GM21515 (cell line): ENCODE measurements around the gene VRK3.
"Not testable (repeated sequence)": the region's sequence is repeated elsewhere in the genome, so short reads cannot be mapped to it uniquely, and the experiment has no call there.

Experiments
- ATAC-seq: cut with Tn5 transposase; IDR thresholded peaks from one replicate; pipeline ENCODE4 v1.9.1; 2021; ENCODE audit not compliant: unreplicated experiment

VRK3 gene

DNA sequence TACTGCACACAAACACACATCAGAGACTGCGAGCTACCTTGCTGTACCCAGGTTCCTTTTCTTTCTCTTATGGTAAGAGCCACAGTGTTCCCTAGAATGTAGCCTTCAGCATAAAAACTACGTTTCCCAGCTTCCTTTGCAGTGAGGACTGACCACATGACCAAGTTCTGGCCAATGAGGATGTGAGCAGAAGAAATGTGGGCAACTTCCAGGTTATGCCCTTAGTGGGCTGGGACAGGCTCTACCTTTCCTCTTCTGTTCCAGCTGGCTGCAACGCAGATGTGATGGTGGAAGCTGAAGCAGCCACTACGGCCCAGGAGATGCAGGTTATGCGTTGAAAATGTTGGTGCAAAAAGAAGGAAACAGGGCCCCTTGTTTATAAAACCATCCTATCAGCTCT is 27.5 kb downstream of the VRK3 start:
- ATAC-seq = no peak

DNA sequence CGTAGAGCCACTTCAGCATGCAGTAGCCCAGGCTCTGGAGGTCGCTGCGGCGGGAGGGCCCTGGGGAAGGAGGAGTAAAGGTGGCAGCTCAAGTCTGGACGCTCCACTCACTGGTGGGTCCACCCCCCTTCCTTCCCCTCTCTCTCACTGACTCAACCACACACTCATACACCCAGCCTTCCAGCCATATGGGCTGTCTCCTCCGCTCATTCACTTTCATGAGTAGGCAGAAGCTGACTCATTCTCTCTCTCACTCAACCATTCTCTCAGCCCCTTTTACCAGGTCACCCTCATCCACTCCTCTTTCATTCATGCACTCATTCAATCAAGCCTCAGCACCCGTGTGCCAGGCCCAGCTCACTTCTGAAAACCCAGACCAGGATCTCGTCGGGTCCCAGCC is 36.7 kb downstream of the VRK3 start:
- no peak for ATAC-seq

DNA sequence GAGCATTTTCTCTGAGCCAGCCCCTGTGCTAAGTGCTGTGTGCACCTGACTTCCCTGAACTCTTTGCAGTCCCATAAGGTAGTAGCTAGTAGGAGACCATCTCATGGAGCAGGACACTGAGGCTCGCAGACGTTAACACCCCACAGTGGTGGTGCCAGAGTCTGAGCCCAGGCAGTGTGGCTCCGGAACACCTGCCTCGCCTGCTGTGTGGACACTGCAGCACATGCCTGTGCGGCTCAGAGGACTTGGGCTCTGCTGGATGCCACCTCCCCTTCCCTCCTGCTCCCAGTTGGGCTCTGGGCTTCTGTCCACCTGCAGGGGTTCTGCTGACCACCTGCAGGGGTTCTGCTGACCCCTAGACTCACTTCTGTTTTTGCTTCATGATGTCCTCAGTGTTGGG is 37.2 kb downstream of the VRK3 start:
- ATAC-seq = no peak

DNA sequence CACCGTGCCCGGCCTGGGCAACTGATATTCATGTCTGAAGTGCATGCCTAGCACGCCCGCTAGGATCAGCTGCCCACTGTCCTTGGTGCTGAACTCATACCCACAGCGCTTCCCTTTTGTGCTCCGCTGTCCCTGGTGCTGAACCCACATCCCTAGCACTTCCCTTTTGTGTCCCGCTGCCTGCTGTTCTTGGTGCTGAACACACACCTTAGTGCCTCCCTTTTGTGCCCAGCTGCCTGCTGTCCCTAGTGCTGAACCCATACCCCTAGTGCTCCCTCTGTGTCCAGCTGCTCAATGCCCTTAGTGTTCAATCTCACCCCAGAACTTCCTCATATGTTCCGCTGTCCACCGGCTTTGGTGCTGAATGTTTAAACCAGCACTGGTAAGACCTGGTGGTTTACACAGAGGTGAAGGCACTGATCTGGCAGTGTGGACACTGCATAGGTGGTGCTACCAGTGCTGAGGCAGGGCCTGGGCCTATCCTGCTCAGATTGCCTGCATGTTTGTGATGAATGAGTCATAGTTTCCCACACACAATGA is 37.9 kb downstream of the VRK3 start:
- ATAC-seq = no peak

DNA sequence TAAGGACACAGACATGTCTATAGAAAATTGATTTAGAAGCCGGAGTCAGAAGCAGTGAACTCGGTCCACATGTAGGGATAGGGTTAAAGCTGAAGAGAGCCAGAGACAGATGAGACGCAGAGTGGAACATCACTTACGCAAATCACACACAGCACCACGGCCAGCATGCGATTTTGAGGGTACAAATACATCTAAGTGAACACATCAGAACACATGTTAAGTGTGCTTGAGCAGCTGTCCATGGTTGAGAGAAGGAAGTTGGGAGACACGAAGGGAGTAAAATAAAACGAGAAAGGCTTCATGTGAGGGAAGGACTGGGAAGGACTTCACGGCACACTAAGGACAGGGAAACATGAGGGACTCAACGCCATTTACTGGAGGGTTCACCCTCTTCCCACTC is 38.8 kb downstream of the VRK3 start:
- ATAC-seq = no peak

DNA sequence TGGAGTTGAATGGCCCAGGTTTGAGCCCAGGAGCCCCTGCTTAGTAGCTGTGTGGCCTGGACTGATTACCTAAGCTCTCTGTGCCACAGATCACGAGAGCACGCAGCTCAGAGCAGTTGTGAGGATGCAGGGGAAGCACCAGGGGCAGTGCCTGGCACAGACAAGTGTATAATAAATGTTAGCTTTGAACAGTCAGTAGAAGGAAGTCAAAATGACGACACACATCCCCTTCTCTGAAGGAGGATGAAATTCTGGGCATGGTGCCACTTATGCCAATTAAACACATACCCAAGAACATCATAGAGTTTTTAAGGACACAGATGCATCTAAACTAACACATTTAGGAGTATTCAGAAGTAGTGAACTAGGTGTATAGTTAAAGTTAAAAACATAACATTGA is 39.3 kb downstream of the VRK3 start:
- ATAC-seq = no peak

DNA sequence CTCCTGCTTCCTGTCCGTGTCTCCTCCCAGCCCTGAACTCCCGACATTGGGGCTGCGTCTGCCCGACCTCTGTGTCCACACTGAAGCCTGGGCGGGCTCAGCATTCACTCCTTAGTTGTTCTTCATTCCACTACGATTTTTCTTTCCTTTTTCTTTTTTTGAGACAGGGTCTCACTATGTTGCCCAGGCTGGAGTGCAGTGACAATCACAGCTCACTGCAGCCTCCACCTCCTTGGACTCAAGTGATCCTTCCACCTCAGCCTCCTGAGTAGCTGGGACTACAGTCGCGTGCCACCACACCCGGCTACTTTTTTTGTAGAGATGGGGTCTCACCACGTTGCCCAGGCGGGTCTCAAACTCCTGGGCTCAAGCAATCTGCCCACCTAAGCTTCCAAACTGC is 40.7 kb downstream of the VRK3 start:
- ATAC-seq = no peak

DNA sequence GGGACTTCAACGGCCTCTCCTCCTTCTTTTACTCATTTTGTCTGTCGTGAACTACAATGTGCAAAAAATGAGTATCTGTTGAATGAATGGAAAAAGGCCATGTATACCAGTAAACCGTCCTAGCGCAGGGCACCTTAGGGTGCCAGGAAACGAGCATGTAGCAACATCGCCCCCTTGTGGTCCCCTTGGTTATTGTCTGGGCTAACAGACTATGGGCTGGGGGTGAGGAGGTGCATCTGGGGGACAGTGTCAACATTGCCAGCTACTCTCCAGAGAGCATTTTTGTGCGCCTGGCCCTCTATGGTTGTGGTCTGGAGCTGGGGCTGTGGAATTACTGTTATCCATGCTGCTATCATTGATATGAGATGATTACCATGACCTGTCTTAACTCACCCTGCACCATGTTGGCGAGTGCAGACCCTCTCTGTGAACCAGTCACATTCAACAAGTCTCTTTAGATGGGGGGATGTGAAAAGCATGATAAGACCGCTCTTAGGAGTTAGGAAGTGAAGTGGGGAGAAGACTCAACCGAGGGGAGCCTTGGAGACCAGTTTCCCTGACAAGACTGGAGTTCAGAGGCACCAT is 41.4 kb downstream of the VRK3 start:
- ATAC-seq = no peak

DNA sequence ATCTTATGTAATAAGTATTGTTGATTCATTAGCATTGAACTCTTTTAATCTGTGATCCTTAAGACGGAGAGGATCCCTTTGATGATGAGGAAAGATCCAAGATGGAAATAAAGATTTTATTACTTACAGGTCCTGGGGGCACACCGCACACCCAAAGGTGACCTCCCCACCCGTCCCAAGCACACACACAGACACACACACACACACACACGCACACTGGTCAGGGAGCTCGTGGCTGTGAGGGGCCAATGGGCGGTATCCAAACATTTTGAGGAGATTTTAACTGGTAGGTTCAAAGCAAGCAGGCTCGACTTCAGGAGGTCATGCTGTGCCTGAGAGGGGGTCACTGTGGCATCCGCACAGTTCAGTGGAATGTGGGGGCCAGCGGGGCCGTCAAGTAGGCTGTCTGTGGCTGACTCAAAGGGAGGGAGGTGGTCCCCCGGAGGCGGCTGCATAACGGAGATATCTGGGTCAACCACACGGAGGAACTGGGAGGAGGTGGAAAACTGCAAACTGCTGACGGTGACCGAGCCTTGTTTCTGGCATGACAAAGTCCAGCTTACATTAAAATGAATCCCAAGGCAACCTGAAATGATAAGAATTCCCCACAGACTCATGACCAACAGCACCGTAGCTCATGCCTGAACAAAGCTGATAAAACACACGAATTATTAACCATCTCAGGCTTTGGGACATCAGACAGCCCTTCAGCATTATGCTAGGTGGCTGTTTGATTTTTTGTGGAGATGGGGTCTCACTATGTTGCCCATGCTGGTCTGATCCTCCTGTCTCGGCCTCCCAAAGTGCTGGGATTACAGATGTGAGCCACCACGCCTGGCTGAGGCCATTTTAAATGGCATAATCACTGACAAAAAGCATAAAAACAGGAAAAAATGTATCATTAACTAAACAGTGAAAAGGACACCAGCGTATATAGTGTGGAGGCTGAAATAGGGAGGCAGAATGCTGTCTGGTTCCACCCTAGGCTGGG is 43.3 kb downstream of the VRK3 start:
- no peak for ATAC-seq

DNA sequence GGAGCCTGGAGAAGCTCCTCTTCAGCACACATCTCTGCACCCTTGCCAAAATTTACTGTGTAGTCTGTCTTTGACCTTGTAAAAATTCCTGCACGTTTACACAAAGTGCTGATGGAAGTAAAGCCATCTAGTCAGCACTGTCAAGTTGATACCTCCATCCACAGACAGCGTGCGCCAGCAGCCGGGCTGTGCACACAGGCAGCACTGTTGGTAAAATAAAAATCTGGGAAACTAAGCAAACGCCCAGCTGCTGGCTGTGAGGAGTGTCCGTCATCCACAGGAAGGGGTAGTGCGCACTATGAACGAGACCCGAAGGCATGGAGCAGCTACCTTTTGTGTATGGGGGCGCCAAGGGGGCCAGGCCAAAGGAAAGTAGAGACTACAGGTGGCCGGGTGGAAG is 46.8 kb downstream of the VRK3 start:
- ATAC-seq = no peak

DNA sequence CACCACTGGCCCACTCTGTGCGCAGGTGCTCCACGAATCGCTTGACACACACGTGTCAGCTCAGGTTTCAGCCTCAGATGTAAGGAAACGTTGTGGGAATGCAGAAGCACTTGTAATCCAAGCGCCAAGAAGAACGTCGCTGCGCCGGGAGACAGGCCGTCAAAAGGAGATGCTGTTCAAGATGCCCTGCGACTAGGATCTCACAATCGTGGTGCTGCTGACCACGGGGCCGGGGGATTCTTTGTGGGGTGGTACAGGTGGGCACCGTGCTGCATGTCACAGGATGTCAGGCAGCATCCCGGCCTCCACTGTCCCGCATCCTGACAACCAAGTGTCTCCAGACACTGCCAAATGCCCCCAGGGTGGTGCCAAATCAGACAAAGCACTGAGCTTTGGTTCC is 47.3 kb downstream of the VRK3 start:
- no peak for ATAC-seq

DNA sequence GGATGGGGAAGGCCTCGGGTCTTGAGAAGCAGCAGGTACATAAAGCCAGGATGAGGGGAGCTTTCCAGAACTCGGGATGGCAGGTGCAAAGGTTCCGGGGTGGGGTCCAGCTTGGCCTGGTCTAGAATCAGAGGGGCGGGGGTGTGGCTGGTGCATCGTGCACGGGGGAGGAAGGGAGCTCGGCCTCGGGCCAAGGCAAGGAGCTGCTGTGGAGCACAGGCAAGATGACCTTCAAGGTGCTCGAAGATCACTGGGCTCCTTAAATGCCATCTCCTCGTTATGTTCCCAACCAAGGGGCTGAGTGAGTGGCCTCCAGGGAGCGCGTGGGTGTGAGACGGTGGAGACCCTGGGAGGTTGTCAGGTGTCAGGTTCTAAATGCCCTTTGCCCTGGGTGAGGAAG is 48.1 kb downstream of the VRK3 start:
- ATAC-seq = no peak

DNA sequence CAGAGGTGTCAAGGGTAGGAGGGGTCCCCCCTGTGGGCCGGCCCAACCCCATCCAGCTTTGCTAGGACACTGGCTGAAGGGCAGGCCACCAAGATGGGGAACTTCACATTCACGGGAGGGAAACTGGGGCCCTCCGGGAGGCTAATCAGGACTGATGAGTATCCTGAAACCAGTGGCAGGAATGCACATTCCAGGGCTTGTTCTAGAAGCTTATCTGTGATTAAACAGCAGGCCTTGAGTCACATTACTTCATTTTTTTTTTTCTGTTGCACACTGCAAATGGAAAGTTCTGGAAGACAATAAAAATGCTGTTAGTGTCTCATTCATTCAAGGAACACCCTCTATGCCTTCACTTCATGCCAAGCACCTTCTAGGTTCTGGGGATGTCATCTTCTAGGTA is 48.7 kb downstream of the VRK3 start:
- no peak for ATAC-seq

DNA sequence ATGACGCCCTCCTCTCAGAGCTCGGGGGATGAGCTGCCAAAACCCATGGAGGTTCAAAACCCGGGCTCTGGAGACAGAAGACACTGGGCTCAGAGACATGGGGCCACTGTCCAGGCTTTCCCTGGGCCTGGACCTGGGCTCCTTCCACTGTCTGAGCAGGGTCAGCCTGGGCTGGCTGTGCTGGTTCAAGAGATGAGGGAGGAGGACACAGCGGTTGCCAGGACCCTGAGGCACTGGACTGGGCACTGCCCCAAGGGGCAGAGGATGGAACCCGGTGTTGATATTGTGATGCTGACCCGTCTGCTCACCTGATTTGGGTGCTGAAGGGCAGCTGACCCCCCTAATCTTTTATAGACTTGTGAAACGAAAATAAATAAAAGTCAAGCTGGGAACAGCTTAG is 50.1 kb downstream of the VRK3 start:
- ATAC-seq = no peak

DNA sequence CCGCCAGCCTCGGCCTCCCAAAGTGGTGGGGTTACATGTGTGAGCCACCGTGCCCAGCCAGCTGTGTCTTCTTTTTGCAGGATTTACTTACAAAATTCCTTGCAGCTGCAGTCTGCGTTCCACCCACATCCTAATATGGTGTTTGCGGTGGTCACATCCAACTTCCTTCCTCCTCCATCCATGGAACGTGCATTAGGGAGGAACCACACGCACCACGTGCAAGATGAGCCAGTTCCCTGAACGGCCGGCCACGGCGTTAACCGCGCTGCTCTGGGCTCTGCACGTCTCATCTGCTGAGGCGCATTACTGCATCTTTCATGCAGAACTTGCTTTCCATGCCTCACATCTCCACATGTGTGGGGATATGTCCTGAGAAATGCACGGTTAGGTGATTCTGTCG is 51.2 kb downstream of the VRK3 start:
- no peak for ATAC-seq

DNA sequence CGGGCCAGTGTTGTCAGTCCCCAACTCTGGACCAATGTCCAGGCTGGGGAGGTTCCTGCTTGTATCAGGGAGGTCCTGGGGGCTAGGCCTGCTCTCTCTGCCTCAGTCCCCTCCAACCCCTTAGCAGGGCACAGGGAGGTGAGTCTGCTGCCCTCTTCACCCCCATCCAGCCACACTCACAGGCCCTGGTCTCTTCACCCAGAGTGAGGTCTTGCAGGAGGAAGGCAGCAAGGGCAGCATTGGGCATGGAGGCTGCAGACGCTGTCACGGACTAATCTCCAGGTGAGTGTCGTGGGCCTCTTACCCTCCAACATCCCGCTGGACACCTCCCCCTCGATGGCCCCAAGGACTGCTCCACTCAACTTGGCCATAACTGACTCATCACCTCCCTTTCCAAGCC is 52.3 kb downstream of the VRK3 start:
- ATAC-seq = no peak

DNA sequence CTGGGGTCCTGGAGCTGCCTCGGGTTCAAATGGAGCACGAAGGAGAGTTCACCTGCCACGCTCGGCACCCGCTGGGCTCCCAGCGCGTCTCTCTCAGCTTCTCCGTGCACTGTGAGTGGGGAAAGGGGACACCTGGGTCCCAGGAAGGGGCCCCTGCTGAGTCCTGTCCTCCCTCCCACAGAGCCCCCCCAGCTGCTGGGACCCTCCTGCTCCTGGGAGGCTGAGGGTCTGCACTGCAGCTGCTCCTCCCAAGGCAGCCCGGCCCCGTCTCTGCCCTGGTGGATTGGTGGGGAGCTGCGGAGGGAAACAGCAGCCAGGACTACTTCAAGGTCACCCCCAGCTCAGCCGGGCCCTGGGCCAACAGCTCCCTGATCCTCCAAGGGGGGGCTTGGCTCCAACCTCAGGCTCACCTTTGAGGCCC is 53.2 kb downstream of the VRK3 start:
- no peak for ATAC-seq

DNA sequence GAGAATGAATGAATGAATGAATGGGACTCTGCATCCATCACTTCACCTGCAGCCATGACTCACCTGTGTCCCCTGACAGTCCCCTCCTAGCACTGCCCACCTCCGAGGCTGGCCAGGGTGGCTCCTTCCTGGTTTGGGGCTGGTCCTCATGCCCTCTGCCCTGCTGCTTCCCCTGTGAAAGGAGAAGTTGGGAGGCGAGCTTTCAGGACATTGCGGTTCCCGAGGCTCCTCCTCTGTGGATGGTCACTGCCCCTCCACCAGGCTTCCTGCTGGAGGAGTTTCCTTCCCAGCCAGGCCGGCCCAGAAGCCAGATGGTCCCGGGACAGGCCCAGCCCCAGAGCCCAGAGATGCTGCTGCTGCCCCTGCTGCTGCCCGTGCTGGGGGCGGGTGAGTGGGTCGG is 55.8 kb downstream of the VRK3 start:
- not testable (repeated sequence) for ATAC-seq

DNA sequence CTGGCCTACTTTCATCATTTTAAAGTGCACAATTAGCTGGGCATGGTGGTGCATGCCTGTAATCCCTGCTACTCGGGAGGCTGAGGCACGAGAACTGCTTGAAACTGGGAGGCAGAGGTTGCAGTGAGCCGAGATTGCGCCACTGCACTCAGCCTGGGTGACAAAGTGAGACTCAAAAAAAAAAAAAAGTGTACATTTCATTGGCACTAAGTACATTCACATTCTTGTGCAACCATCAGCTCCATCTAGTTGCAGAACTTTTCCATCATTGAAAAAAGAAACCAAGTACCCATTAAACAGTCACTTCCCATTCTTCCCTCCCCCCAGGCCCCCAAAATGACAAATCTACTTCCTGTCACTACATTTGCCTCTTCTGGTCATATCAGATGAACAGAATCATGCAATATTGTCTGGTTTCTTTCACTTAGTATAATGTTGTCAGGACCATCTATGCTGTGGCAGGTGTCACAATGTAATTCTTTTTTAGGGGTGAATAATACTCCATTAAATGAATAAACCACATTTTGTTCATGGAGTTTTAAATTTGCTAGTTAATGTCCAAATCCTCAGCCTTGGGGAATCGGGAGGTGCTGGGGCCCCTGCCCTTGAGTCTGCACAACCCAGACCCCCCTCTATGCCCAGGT is 56.8 kb downstream of the VRK3 start:
- no peak for ATAC-seq

DNA sequence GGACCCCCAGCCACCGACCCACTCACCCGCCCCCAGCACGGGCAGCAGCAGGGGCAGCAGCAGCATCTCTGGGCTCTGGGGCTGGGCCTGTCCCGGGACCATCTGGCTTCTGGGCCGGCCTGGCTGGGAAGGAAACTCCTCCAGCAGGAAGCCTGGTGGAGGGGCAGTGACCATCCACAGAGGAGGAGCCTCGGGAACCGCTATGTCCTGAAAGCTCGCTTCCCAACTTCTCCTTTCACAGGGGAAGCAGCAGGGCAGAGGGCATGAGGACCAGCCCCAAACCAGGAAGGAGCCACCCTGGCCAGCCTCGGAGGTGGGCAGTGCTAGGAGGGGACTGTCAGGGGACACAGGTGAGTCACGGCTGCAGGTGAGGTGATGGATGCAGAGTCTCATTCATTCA is 64.2 kb downstream of the VRK3 start, which contains the start of gene SIGLEC11:
SIGLEC11 (minus strand) TSS at position 193 of the 400 bp plus-strand sequence; CDS start at position 102, 91 bp downstream.
- not testable (repeated sequence) for ATAC-seq

DNA sequence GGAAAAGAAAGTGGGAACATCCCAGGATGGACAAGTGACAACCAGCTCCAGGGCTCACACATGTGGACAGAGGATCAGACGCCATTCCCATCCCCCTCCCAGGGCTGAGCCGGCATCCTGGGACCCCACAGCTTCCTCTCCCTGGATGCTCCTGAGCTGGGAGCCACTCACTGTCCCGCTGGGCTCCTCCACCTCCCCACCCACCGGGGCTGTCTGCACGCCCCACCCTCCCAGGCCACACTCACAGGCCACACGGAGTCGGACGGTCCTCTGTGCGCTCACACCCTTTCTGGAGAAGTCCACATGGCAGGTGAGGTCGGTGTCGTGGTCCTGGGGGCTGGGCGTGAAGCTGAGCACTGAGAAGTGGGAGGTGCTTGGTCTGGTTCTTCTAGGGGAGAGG is 65.3 kb downstream of the VRK3 start:
- ATAC-seq = not testable (repeated sequence)

DNA sequence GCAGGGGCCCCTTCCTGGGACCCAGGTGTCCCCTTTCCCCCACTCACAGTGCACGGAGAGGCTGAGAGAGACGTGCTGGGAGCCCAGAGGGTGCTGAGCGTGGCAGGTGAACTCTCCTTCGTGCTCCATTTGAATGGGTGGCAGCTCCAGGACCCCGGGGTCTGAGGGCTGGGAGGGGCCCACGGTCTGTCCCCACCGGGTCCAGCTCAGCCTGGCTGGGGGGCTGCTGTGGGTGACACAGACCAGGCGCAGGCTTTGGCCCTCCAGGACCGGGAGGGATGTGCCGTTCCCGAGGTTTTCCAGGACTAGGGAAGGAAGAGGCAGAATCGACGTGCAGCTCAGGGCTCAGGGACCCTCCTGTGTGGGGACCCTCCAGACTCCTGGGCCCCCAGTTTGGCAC is 66.6 kb downstream of the VRK3 start:
- ATAC-seq = not testable (repeated sequence)
